Activated CD8-positive, alpha-beta memory T cell treated with anti-CD3 and anti-CD28 coated beads for 1 hour (primary cell): ENCODE measurements around the gene IDS.

Experiments
- DNase-seq, 2 donors: peaks; one replicate each; pipeline ENCODE4 v3.0.0-alpha.2; 2020; ENCODE audit warnings: low read depth in 1 of 2; ENCODE audit errors: extremely low read depth in 1 of 2

The IDS gene

DNA sequence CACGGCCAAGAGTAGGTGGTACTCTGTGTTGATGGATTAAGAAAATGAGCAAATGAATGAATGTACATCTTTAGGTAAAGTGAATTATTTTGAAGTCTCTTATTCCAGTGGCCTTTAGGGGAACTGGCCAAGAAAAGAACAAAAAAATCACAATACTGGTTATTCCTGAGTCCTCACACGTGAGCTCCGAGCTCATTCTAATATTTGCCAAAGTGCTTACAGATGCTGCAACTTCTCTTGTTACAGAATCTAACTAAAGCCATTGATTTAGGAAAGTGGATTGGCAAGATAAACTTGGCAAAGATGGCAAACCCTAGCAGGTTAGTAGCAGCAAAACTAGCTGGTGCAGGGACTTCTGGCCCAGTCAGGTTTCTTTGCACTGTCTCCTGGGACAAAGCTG lies 37.6 kb downstream of the IDS start:
- no peak for DNase-seq

DNA sequence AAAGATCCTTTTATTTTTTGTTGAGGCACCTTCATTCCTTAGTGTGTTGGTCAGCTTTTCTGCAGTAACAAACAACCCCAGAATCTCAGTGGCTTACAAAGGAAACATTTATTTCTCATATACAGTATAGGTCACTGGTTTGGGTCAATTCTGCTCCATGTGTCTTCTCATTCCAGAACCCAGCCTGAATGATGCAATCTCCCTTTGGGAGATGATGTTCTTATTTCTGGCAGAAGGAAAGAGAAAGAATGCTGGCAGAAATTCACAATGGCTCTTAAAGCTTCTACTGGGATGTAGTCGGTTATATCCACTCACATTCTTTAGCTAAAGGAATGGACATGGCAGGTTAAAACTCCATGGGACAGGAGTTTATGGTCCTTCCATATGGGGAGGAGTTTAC lies 42.3 kb downstream of the IDS start:
- no peak for DNase-seq

GRCh38 chrX:149461746-149462145 lies 43.4 kb downstream of the IDS start:
- no peak for DNase-seq

DNA sequence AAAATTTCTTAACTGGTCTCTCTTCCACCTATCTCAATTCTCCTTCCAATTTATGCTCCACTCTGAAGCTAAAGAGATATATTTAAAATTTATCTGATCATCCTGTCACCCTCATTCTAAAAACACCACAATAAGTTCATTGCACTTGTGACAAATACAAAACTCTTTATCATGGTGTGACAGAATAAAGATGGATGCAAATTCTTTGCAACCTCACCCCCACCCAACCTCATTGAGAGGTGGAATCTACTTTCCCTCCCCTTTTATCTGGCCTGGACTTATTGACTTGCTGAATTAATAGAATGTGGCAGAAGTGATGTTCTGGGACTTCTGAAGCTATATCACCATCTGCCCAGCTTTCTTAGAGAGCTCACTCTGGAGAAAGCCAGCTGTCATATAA lies 46.5 kb downstream of the IDS start:
- DNase-seq = no peak

DNA sequence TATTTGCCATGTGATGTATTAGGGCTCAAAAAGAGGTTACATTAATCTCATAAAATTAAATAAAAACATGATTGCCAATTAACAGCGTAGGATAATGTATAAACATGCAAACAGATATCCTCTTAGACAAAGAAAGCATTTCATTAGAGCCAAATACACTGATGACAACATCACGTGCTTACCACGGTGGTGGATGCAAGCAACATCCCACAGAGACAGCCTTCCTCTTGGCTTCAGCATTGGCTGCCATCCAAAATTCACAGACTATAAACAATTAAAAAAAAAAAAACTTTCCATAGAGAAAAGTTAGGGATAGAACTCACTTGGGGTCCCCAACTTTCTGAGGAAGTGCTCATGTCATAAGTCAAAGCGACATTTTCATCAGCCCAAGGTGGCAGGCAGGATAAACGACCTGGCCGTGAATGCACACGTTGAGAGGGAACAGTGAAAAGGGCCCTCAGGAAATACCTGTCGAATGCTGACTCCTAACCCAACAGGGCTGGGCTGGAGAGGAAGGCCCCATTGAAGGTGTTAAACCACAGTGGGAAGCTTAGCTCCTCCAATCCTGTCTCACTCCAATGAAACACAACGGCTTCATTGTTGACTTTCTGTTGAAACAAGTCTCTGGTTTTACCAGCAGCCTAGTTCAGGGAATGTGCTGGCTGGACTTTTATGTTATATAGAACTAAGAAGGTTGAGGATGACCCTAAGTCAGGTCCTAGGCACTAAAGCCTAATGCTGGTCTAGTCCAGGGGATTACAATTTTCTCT lies 48.4 kb downstream of the IDS start:
- no peak for DNase-seq

DNA sequence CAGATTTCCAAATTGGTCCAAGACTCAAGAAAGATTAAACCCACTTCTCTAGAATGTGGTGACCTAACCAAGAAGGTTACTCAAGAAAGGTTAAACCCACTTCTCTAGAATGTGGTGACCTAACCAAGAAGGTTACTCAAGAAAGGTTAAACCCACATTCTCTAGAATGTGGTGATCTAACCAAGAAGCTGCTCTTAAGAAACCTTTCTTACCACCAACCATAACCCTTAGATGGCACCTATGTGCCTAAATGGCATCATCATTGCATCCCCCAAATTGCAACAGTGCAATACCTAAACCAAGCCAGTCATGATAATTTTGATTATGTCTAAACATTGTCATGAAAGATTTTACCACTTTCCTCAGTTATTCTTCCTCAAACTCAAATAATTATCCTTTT lies 49.2 kb downstream of the IDS start:
- no peak for DNase-seq

GRCh38 chrX:149453906-149454822 lies 50.9 kb downstream of the IDS start:
- no peak for DNase-seq

- no peak for DNase-seq
Observed at GRCh38 chrX:149453030-149453429, 52.1 kb downstream of the IDS start.

GRCh38 chrX:149433451-149433850 lies 71.7 kb downstream of the IDS start:
- no peak for DNase-seq

DNA sequence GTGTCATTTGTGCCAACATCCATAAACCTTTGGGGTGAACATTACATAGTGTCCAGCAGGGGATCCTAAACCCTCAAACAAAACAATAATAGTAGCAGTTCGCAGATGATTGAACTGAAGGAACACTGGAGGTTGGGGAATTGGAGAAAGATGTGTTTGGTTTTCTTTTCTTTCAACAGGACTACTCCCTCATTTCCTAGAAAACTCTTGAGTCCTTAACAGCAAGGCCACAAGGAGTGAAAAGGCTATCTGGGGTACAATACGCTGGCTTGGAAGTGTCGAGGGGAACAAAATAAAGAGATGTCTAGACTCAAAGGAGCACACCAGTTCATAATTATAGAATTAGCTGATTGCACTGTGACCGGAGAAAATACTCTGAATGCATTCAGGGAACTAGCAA lies 72.1 kb downstream of the IDS start:
- no peak for DNase-seq
